Measurements from ENCODE around the gene RNFT2.

- TF ChIP-seq CTCF (IDR thresholded peaks at IDR 0.05) (no peak), POLR2AphosphoS5 (IDR thresholded peaks at IDR 0.05) (no peak), POLR2A (IDR thresholded peaks at IDR 0.05) (no peak), EP300 (IDR thresholded peaks at IDR 0.05) (no peak)
These were observed 3.0 kb upstream of the RNFT2 start for GRCh38 chr12:116735084-116735483.

Measured in gastroesophageal sphincter (tissue), 3 donors.